H1 (cell line): ENCODE measurements around the gene METAP1D. TPM values are rescaled to one million over a fixed set of nuclear protein-coding genes. Genes with fewer than 3 reads are reported as not detected.

ENCODE experiments used
- CTCF ChIA-PET: fragments of 300-600 bp; sonication (Branson Sonifier 250); formaldehyde crosslinking; loops from one replicate; lab custom pipeline; 2021; ENCODE audit not compliant: partially characterized antibody; lab: Charles Lee
- POLR2A ChIA-PET: fragments of 300-600 bp; sonication (Branson Sonifier 250); formaldehyde crosslinking; loops from one replicate; lab custom pipeline; 2021; ENCODE audit warnings: inconsistent platforms; ENCODE audit not compliant: partially characterized antibody; lab: Charles Lee
- DNase-seq, 2 experiments: peaks; one replicate each; pipeline versions ENCODE4 v3.0.0 to v3.0.0-alpha.2; 2010 to 2022; ENCODE audit warnings: low spot score in 2 of 2, low read depth in 1 of 2, mixed read lengths in 1 of 2
- FAIRE-seq: peaks from 2 replicates; lab custom pipeline; 2011; peaks lifted over from hg19 to GRCh38; lab: Jason Lieb, UNC
- H2AFZ ChIP-seq: 2 replicates; pipeline ENCODE4 v1.8.1; 2012; ENCODE audit warnings: low read length, inconsistent platforms
- H2AK5ac ChIP-seq: 2 replicates; pipeline ENCODE4 v1.6.1; 2013; ENCODE audit warnings: low read depth, low read length
- H2BK120ac ChIP-seq: replicated peaks from 2 replicates; pipeline ENCODE3; 2013; ENCODE audit warnings: low read depth, low read length, inconsistent platforms
- H2BK12ac ChIP-seq: 2 replicates; pipeline ENCODE4 v1.6.1; 2013; ENCODE audit warnings: low read depth, low read length
- H2BK15ac ChIP-seq: 2 replicates; pipeline ENCODE4 v1.6.1; 2013; ENCODE audit warnings: low read length
- H2BK20ac ChIP-seq: 2 replicates; pipeline ENCODE4 v1.6.1; 2013; ENCODE audit warnings: low read length
- H2BK5ac ChIP-seq: 2 replicates; pipeline ENCODE4 v1.6.1; 2013; ENCODE audit warnings: low read depth, low read length
- H3K14ac ChIP-seq: 2 replicates; pipeline ENCODE4 v1.6.1; 2013; ENCODE audit warnings: inconsistent platforms; ENCODE audit not compliant: insufficient read length
- H3K18ac ChIP-seq: 2 replicates; pipeline ENCODE4 v1.6.1; 2013; ENCODE audit warnings: low read length; ENCODE audit errors: extremely low read depth
- H3K23ac ChIP-seq: 2 replicates; pipeline ENCODE4 v1.6.1; 2013; ENCODE audit warnings: inconsistent platforms; ENCODE audit not compliant: insufficient read length
- H3K23me2 ChIP-seq: 2 replicates; pipeline ENCODE4 v1.6.1; 2013; ENCODE audit warnings: low read depth, low read length
- H3K27ac ChIP-seq: 2 replicates; pipeline ENCODE4 v1.6.1; 2011; ENCODE audit warnings: low read depth, low read length, inconsistent platforms
- H3K27me3 ChIP-seq, 4 experiments: replicated peaks in 1 of 4; 1 replicate in 1 of 4; 2 replicates in 3 of 4; pipeline versions ENCODE4 v1.6.1 to v1.8.1; 2011 to 2013; ENCODE audit warnings: low read length in 3 of 4, mild to moderate bottlenecking in 3 of 4, inconsistent platforms in 2 of 4, mixed read lengths in 2 of 4, moderate library complexity in 1 of 4; ENCODE audit not compliant: control insufficient read depth in 3 of 4, insufficient read depth in 3 of 4; ENCODE audit errors: extremely low read depth in 1 of 4
- H3K36me3 ChIP-seq, 4 experiments: 2 replicates each; pipeline versions ENCODE4 v1.6.1 to v1.8.1; 2011 to 2013; ENCODE audit warnings: mild to moderate bottlenecking in 4 of 4, low read length in 3 of 4, moderate library complexity in 2 of 4, control low read depth in 1 of 4, inconsistent platforms in 1 of 4; ENCODE audit not compliant: insufficient read depth in 4 of 4, control insufficient read depth in 2 of 4
- H3K4ac ChIP-seq: replicated peaks from 2 replicates; pipeline ENCODE3; 2013; ENCODE audit warnings: low read length, low read depth, mixed read lengths, inconsistent platforms; ENCODE audit not compliant: insufficient read length
- H3K4me1 ChIP-seq, 4 experiments: replicated peaks in 1 of 4; 1 replicate in 1 of 4; 2 replicates in 3 of 4; pipeline versions ENCODE4 v1.6.1 to v1.8.1; 2011 to 2013; ENCODE audit warnings: low read length in 3 of 4, inconsistent platforms in 2 of 4, mixed read lengths in 1 of 4; ENCODE audit not compliant: insufficient read depth in 4 of 4, control insufficient read depth in 3 of 4
- H3K4me2 ChIP-seq, 2 experiments: 2 replicates each; pipeline versions ENCODE4 v1.6.1 to v1.8.1; 2011 to 2013; ENCODE audit warnings: low read depth in 2 of 2, low read length in 2 of 2, control low read depth in 1 of 2, inconsistent platforms in 1 of 2, mild to moderate bottlenecking in 1 of 2; ENCODE audit not compliant: insufficient read depth in 1 of 2
- H3K4me3 ChIP-seq, 4 experiments: fragments of 200-600, 300-600 bp in 1 of 4; sonication (generic), shearing (Covaris generic), sonication (Bioruptor Twin) in 1 of 4; 2 replicates each; pipeline versions ENCODE4 v1.5.1 to v1.8.1; 2011 to 2016; ENCODE audit warnings: low read length in 4 of 4, low read depth in 3 of 4, control low read depth in 2 of 4, inconsistent platforms in 2 of 4, mild to moderate bottlenecking in 2 of 4, mixed read lengths in 1 of 4, moderate library complexity in 1 of 4; ENCODE audit not compliant: insufficient read depth in 2 of 4; ENCODE audit errors: extremely low read depth in 1 of 4
- H3K56ac ChIP-seq: replicated peaks from 2 replicates; pipeline ENCODE3; 2013; ENCODE audit warnings: low read depth, mild to moderate bottlenecking, mixed read lengths, low read length, inconsistent platforms; ENCODE audit not compliant: insufficient read length
- H3K79me1 ChIP-seq: 2 replicates; pipeline ENCODE4 v1.6.1; 2013; ENCODE audit warnings: low read depth, low read length, control low read depth
- H3K79me2 ChIP-seq, 2 experiments: 2 replicates each; pipeline versions ENCODE4 v1.6.1 to v1.8.1; 2012 to 2013; ENCODE audit warnings: low read length in 2 of 2, mild to moderate bottlenecking in 2 of 2, inconsistent platforms in 1 of 2; ENCODE audit not compliant: insufficient read depth in 2 of 2, control insufficient read depth in 1 of 2
- H3K9ac ChIP-seq, 4 experiments: replicated peaks in 1 of 4; 1 replicate in 1 of 4; 2 replicates in 3 of 4; pipeline versions ENCODE4 v1.6.1 to v1.8.1; 2011 to 2013; ENCODE audit warnings: low read depth in 3 of 4, low read length in 3 of 4, control low read depth in 2 of 4, mild to moderate bottlenecking in 2 of 4, moderate library complexity in 2 of 4, inconsistent platforms in 1 of 4; ENCODE audit errors: extremely low read depth in 1 of 4
- H3K9me3 ChIP-seq, 2 experiments: 2 replicates each; pipeline versions ENCODE4 v1.6.1 to v1.8.1; 2012 to 2013; ENCODE audit warnings: mild to moderate bottlenecking in 2 of 2, moderate library complexity in 2 of 2, control low read depth in 1 of 2, inconsistent platforms in 1 of 2, low read depth in 1 of 2, low read length in 1 of 2, mixed read lengths in 1 of 2; ENCODE audit not compliant: insufficient read depth in 2 of 2
- H4K20me1 ChIP-seq, 2 experiments: replicated peaks in 1 of 2; 2 replicates each; pipeline versions ENCODE3 to v1.8.1; 2011 to 2013; ENCODE audit warnings: inconsistent platforms in 2 of 2, low read length in 2 of 2, mild to moderate bottlenecking in 1 of 2; ENCODE audit not compliant: insufficient read depth in 2 of 2, control insufficient read depth in 1 of 2
- H4K5ac ChIP-seq: 2 replicates; pipeline ENCODE4 v1.6.1; 2013; ENCODE audit warnings: low read length, low read depth, mixed read lengths, inconsistent platforms; ENCODE audit not compliant: insufficient read length
- H4K8ac ChIP-seq: 2 replicates; pipeline ENCODE4 v1.8.0; 2013; ENCODE audit warnings: mild to moderate bottlenecking, moderate library complexity, low read length, inconsistent platforms; ENCODE audit not compliant: insufficient read depth; ENCODE audit errors: extremely low read depth
- H4K91ac ChIP-seq: replicated peaks from 2 replicates; pipeline ENCODE3; 2013; ENCODE audit warnings: low read length, mixed read lengths, inconsistent platforms; ENCODE audit not compliant: insufficient read length
- ATF3 ChIP-seq: IDR thresholded peaks from 2 replicates; pipeline ENCODE4 v1.6.1; 2011; ENCODE audit warnings: low read depth, mild to moderate bottlenecking, low read length; ENCODE audit not compliant: insufficient read depth
- CBX5 ChIP-seq: fragments of 300-800, 300-1000 bp; sonication (generic); IDR thresholded peaks from 2 replicates; pipeline ENCODE4 v1.7.1; 2016; ENCODE audit warnings: antibody characterized with exemption, low read length, low read depth
- CTCF ChIP-seq, 3 experiments: IDR thresholded peaks; 1 replicate in 2 of 3; 2 replicates in 1 of 3; pipeline versions ENCODE4 v1.5.1 to v1.6.1; 2011; ENCODE audit warnings: low read length in 3 of 3, mild to moderate bottlenecking in 3 of 3, inconsistent platforms in 2 of 3, low read depth in 1 of 3, moderate library complexity in 1 of 3; ENCODE audit not compliant: insufficient read depth in 1 of 3; ENCODE audit errors: control extremely low read depth in 1 of 3
- EZH2 ChIP-seq: fragments of 200-600 bp; sonication (generic); IDR thresholded peaks from 2 replicates; pipeline ENCODE4 v1.7.1; 2012; ENCODE audit warnings: low read depth, mild to moderate bottlenecking, moderate library complexity, low read length, inconsistent platforms; ENCODE audit not compliant: severe bottlenecking
- FOSL1 ChIP-seq: IDR thresholded peaks from 2 replicates; pipeline ENCODE4 v1.6.1; 2011; ENCODE audit warnings: mild to moderate bottlenecking, low read depth, low read length, moderate library complexity; ENCODE audit not compliant: insufficient read depth
- KDM4A ChIP-seq: IDR thresholded peaks from one replicate; pipeline ENCODE4 v1.7.1; 2012; ENCODE audit warnings: low read depth, mild to moderate bottlenecking, moderate library complexity, low read length, inconsistent platforms; ENCODE audit not compliant: severe bottlenecking
- NANOG ChIP-seq: IDR thresholded peaks from 2 replicates; pipeline ENCODE4 v1.6.1; 2011; ENCODE audit warnings: low read length, low read depth, mild to moderate bottlenecking, inconsistent platforms; ENCODE audit not compliant: insufficient read depth, poor library complexity, severe bottlenecking
- RAD21 ChIP-seq, 2 experiments: IDR thresholded peaks in 1 of 2; conservative IDR thresholded peaks in 1 of 2; 2 replicates each; pipeline ENCODE4 v1.6.1; 2011; ENCODE audit warnings: low read depth in 2 of 2, low read length in 2 of 2, improper control_type of control experiment in 1 of 2, inconsistent platforms in 1 of 2, mild to moderate bottlenecking in 1 of 2, moderate library complexity in 1 of 2
- RFX5 ChIP-seq: IDR thresholded peaks from 2 replicates; pipeline ENCODE4 v1.6.1; 2011; ENCODE audit warnings: low read depth, low read length, improper control_type of control experiment, borderline replicate concordance
- TAF1 ChIP-seq: IDR thresholded peaks from 2 replicates; pipeline ENCODE4 v1.6.1; 2011; ENCODE audit warnings: mild to moderate bottlenecking, low read depth, low read length
- WGBS, 2 experiments: shearing (Covaris generic) in 1 of 2; methylation state at CpG; one replicate each; pipeline versions ENCODE4 v1.1.6 to v1.1.7; 2013 to 2015; ENCODE audit warnings: low lambda C conversion rate in 2 of 2, mixed read lengths in 2 of 2, inconsistent platforms in 1 of 2, low coverage in 1 of 2, missing lambda C conversion rate in 1 of 2; ENCODE audit not compliant: insufficient replicate concordance in 2 of 2, insufficient coverage in 1 of 2, insufficient read length in 1 of 2; ENCODE audit errors: extremely low coverage in 1 of 2, missing lambda C conversion rate in 1 of 2; 5-methylcytosine and 5-hydroxymethylcytosine counted together
- polyA plus RNA-seq, 7 experiments: library from polyadenylated mRNA; depleted of rRNA in 3 of 7; stranded (reverse) in 5 of 7; unstranded in 2 of 7; fragments of >200 nt in 5 of 7; fragments of 200-250 nt in 2 of 7; gene quantifications; 1 replicate in 5 of 7; 2 replicates in 1 of 7; 4 replicates in 1 of 7; pipeline versions ENCODE4 v1.2.1 to v1.2.3, GENCODE V29; 2011 to 2013; ENCODE audit warnings: missing spikeins in 2 of 7, mixed read lengths in 2 of 7
- total RNA-seq: library from RNA; stranded (reverse); fragmentation: NEBNext Ultra II Directional; extraction: Animal tissue kit (Norgen Biotek cat#: 25700); gene quantifications from 2 replicates; pipeline ENCODE4 v1.2.1, GENCODE V29; 2021

METAP1D gene
- total and polyA plus RNA-seq, 2 of the 8 experiments (the other 6 are each of a cell fraction or from before 2014, with no cell fraction given), result 3.9 to 6.2 TPM

GRCh38 chr2:172021955-172022354 lies 22.2 kb downstream of the METAP1D start:
- Histone ChIP-seq H3K36me3 (no peaks in the 10 kb centered on the region), H3K23ac (no peak overlapping the region)
- 61% methylated on average over 5 of the region's 5 CpGs; no CpG with 5 or more reads in 1 of the 2 experiments for WGBS, 2 experiments
- TF ChIP-seq FOSL1 (no peak), CTCF (IDR thresholded peaks at IDR 0.05; ENCODE audit: control extremely low read depth in 1 of 3, insufficient read depth in 1 of 3, low read depth in 1 of 3, low read length in 3 of 3) (no peak), EZH2 (no peak), KDM4A (no peak), RAD21 (IDR thresholded peaks at IDR 0.05 in 1 of 2, conservative IDR thresholded peaks at IDR 0.05 in 1 of 2; ENCODE audit: low read depth in 2 of 2, low read length in 2 of 2) (no peak), ATF3 (no peak), TAF1 (no peak), RFX5 (no peak), NANOG (no peak), CBX5 (no peak)

More at GRCh38 chr2:172021955-172022354, 22.2 kb downstream of the METAP1D start:
- Histone ChIP-seq H4K8ac (no peak overlapping the region), H3K56ac (no peak overlapping the region), H3K18ac (no peak overlapping the region), H3K79me2 (no peaks in the 10 kb centered on the region), H3K9me3 (no peaks in the 10 kb centered on the region), H2BK12ac (no peak overlapping the region), H4K20me1 (no peaks in the 10 kb centered on the region), H3K14ac (no peak overlapping the region), H3K4ac (no peak overlapping the region), H3K27me3 (no peaks in the 10 kb centered on the region), H3K27ac (no peak overlapping the region), H3K23me2 (no peaks in the 10 kb centered on the region; the same call in 1 of the 2 replicates), H2BK120ac (no peak overlapping the region), H4K5ac (no peak overlapping the region), H3K4me1 (peaks cover 0 to 4% (median 0%) of the 10 kb centered on the region in 4 experiments; a peak in 2 of 7 replicates), H3K4me2 (no peak overlapping the region), H4K91ac (no peak overlapping the region), H2BK20ac (no peak overlapping the region), H2AK5ac (no peak overlapping the region), H3K4me3 (no peak overlapping the region), H2BK15ac (no peak overlapping the region), H2BK5ac (no peak overlapping the region), H3K9ac (no peak overlapping the region), H2AFZ (no peak overlapping the region), H3K79me1 (no peaks in the 10 kb centered on the region)
- ChIA-PET CTCF (interaction anchor here (0.7 to 2.5 kb wide), 5 partner anchors 16 to 1848 kb away, joined by 3 to 6 read pairs (median 3); no protein-coding TSS in a partner anchor), POLR2A (no interaction called here)
- DNase-seq (no peak), FAIRE-seq (no peak)
